ENCODE data around the gene ABHD13. TPM values are rescaled to one million over a fixed set of nuclear protein-coding genes. Genes with fewer than 3 reads are reported as not detected.

ABHD13 gene
- total RNA-seq, 1 experiment from 2014 or later, result 9.9 TPM

DNA sequence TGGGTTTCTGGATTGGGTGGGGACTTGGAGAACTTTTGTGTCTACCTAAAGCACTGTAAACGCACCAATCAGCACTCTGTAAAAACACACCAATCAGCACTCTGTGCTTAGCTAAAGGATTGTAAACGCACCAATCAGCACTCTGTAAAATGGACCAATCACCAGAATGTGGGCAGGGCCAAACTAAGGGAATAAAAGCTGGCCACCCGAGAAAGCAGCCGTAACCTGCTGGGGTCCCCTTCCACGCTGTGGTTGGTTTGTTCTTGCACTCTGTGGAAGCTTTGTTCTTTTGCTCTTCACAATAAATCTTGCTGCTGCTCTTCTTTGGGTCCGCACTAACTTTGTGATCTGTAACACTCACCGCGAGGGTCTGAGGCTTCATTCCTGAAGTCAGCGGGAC is 40.1 kb upstream of the ABHD13 start:
- ChIA-PET POLR2A (no interaction called here), CTCF (no interaction called here)
- no peaks in the 10 kb centered on the region for H3K4me1 Mint-ChIP-seq (ENCODE audit: low read depth, unreplicated experiment)
- H3K27me3 ChIP-seq (replicated peaks; ENCODE audit: control insufficient read depth, insufficient read depth, low read length), result no peaks in the 10 kb centered on the region
- H3K9me3 Mint-ChIP-seq (ENCODE audit: unreplicated experiment), result peaks cover 12% of the 10 kb centered on the region
- H3K36me3 ChIP-seq (ENCODE audit: control insufficient read depth, insufficient read depth, low read length), result no peaks in the 10 kb centered on the region
- H3K4me3 Mint-ChIP-seq (ENCODE audit: unreplicated experiment), result no peak overlapping the region
- TF ChIP-seq, protein P1, sequence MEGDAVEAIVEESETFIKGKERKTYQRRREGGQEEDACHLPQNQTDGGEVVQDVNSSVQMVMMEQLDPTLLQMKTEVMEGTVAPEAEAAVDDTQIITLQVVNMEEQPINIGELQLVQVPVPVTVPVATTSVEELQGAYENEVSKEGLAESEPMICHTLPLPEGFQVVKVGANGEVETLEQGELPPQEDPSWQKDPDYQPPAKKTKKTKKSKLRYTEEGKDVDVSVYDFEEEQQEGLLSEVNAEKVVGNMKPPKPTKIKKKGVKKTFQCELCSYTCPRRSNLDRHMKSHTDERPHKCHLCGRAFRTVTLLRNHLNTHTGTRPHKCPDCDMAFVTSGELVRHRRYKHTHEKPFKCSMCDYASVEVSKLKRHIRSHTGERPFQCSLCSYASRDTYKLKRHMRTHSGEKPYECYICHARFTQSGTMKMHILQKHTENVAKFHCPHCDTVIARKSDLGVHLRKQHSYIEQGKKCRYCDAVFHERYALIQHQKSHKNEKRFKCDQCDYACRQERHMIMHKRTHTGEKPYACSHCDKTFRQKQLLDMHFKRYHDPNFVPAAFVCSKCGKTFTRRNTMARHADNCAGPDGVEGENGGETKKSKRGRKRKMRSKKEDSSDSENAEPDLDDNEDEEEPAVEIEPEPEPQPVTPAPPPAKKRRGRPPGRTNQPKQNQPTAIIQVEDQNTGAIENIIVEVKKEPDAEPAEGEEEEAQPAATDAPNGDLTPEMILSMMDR (IDR thresholded peaks at IDR 0.05; ENCODE audit: insufficient read depth in 1 of 2, low read depth in 1 of 2, low read length in 1 of 2, severe bottlenecking in 1 of 2, unreplicated experiment in 1 of 2), result no peak
- no peaks in the 10 kb centered on the region for H3K9me3 ChIP-seq
- intact Hi-C loops (cut with micrococcal nuclease; ENCODE audit: unreplicated experiment), result no loop called here
- DNase-seq, result no peak
- H3K4me1 ChIP-seq, result no peaks in the 10 kb centered on the region
- peaks cover under 1% of the 10 kb centered on the region for H3K27me3 Mint-ChIP-seq (ENCODE audit: insufficient read depth, unreplicated experiment)
- no peak overlapping the region for H3K27ac Mint-ChIP-seq (ENCODE audit: unreplicated experiment)
- no peak overlapping the region for H3K4me3 ChIP-seq (ENCODE audit: low read depth, low read length)
- BruUV-seq (replicated peaks), result no TSS peak
- H3K36me3 Mint-ChIP-seq (ENCODE audit: insufficient read depth, unreplicated experiment), result no peaks in the 10 kb centered on the region

- ChIA-PET CTCF (no interaction called here), POLR2A (no interaction called here)
- TF ChIP-seq, protein P1 (IDR thresholded peaks at IDR 0.05; ENCODE audit: insufficient read depth in 1 of 2, low read depth in 1 of 2, low read length in 1 of 2, severe bottlenecking in 1 of 2, unreplicated experiment in 1 of 2), result no peak
- Histone ChIP-seq H3K27me3 (replicated peaks; ENCODE audit: control insufficient read depth, insufficient read depth, low read length) (no peaks in the 10 kb centered on the region), H3K36me3 (ENCODE audit: control insufficient read depth, insufficient read depth, low read length) (no peaks in the 10 kb centered on the region), H3K9me3 (no peaks in the 10 kb centered on the region), H3K4me1 (no peaks in the 10 kb centered on the region), H3K4me3 (ENCODE audit: low read depth, low read length) (no peak overlapping the region)
- Mint-ChIP-seq H3K4me1 (ENCODE audit: low read depth, unreplicated experiment) (no peaks in the 10 kb centered on the region), H3K27me3 (ENCODE audit: insufficient read depth, unreplicated experiment) (peaks cover 4% of the 10 kb centered on the region), H3K9me3 (ENCODE audit: unreplicated experiment) (no peaks in the 10 kb centered on the region), H3K27ac (ENCODE audit: unreplicated experiment) (no peak overlapping the region), H3K4me3 (ENCODE audit: unreplicated experiment) (no peak overlapping the region), H3K36me3 (ENCODE audit: insufficient read depth, unreplicated experiment) (no peaks in the 10 kb centered on the region)
- intact Hi-C loops (cut with micrococcal nuclease; ENCODE audit: unreplicated experiment), result no loop called here
- DNase-seq, result no peak
- BruUV-seq (replicated peaks), result no TSS peak
Observed at GRCh38 chr13:108182652-108183051, 35.5 kb upstream of the ABHD13 start.

GRCh38 chr13:108185223-108185622 is 33.0 kb upstream of the ABHD13 start:
- Histone ChIP-seq H3K9me3 (no peaks in the 10 kb centered on the region), H3K27me3 (replicated peaks; ENCODE audit: control insufficient read depth, insufficient read depth, low read length) (no peaks in the 10 kb centered on the region), H3K4me3 (ENCODE audit: low read depth, low read length) (no peak overlapping the region), H3K4me1 (no peaks in the 10 kb centered on the region), H3K36me3 (ENCODE audit: control insufficient read depth, insufficient read depth, low read length) (no peaks in the 10 kb centered on the region)
- no peaks in the 10 kb centered on the region for H3K4me1 Mint-ChIP-seq (ENCODE audit: low read depth, unreplicated experiment)
- H3K36me3 Mint-ChIP-seq (ENCODE audit: insufficient read depth, unreplicated experiment), result no peaks in the 10 kb centered on the region
- POLR2A ChIA-PET, result no interaction called here
- no peak overlapping the region for H3K4me3 Mint-ChIP-seq (ENCODE audit: unreplicated experiment)
- BruUV-seq (replicated peaks), result no TSS peak
- CTCF ChIA-PET, result no interaction called here
- DNase-seq, result no peak
- TF ChIP-seq, protein P1 (IDR thresholded peaks at IDR 0.05; ENCODE audit: insufficient read depth in 1 of 2, low read depth in 1 of 2, low read length in 1 of 2, severe bottlenecking in 1 of 2, unreplicated experiment in 1 of 2), result no peak
- peaks cover 4% of the 10 kb centered on the region for H3K27me3 Mint-ChIP-seq (ENCODE audit: insufficient read depth, unreplicated experiment)
- no peak overlapping the region for H3K27ac Mint-ChIP-seq (ENCODE audit: unreplicated experiment)
- intact Hi-C loops (cut with micrococcal nuclease; ENCODE audit: unreplicated experiment), result no loop called here
- peaks cover 2% of the 10 kb centered on the region for H3K9me3 Mint-ChIP-seq (ENCODE audit: unreplicated experiment)
